Measurements from ENCODE around the gene PLXDC1.

The PLXDC1 gene

DNA sequence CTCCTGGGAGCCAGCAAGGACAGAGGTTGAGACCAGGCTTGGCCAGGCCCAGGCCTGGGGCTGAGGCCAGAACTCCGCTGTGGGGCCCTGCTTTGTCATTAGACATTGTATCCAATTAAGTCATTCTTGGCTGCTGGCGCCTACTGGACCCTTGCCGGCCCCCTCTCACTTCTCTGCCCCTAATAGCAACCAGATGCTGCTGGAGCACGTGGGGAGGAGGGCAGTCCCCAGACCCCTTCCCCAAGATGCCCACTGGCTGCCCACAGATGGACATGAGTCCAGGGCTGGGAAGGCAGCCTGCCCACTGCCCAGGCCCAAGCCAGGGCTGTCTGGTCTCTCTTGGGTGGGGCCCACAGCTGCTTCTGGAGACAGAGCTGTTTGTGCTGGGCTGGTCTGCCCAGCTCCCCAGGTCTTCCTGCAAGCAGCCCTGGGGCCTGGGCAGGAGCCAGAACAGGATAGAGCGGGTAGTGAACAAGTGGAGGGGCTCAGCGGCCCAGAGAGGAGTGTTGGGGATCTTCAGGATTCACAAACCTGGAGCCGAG, 7.8 kb downstream of the PLXDC1 start:
- H3K27ac ChIP-seq (ENCODE audit: low read length), result no peak overlapping the region
- no peak overlapping the region for H3K9ac ChIP-seq (ENCODE audit: low read length)
- no peaks in the 10 kb centered on the region for H4K20me1 ChIP-seq (ENCODE audit: insufficient read depth, low read length)
- peaks cover 9% of the 10 kb centered on the region for H3K4me1 ChIP-seq (ENCODE audit: low read length)
- H2AFZ ChIP-seq (ENCODE audit: low read depth, low read length), result no peak overlapping the region
- H3K79me2 ChIP-seq (ENCODE audit: low read length), result no peaks in the 10 kb centered on the region
- H3K4me3 ChIP-seq (ENCODE audit: low read length), result no peak overlapping the region
- H3K4me2 ChIP-seq (ENCODE audit: low read length), result no peak overlapping the region
- H3K9me3 ChIP-seq (ENCODE audit: insufficient read depth, low read length), result no peaks in the 10 kb centered on the region
- no peak for TF ChIP-seq EZH2phosphoT487 (IDR thresholded peaks at IDR 0.05; ENCODE audit: low read depth)
- TF ChIP-seq, protein P1, sequence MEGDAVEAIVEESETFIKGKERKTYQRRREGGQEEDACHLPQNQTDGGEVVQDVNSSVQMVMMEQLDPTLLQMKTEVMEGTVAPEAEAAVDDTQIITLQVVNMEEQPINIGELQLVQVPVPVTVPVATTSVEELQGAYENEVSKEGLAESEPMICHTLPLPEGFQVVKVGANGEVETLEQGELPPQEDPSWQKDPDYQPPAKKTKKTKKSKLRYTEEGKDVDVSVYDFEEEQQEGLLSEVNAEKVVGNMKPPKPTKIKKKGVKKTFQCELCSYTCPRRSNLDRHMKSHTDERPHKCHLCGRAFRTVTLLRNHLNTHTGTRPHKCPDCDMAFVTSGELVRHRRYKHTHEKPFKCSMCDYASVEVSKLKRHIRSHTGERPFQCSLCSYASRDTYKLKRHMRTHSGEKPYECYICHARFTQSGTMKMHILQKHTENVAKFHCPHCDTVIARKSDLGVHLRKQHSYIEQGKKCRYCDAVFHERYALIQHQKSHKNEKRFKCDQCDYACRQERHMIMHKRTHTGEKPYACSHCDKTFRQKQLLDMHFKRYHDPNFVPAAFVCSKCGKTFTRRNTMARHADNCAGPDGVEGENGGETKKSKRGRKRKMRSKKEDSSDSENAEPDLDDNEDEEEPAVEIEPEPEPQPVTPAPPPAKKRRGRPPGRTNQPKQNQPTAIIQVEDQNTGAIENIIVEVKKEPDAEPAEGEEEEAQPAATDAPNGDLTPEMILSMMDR (IDR thresholded peaks at IDR 0.05; ENCODE audit: low read depth, low read length), result no peak
- peaks cover 15% of the 10 kb centered on the region; the same call in 1 of the 2 replicates for H3K27me3 ChIP-seq (ENCODE audit: low read depth, low read length)
- no peaks in the 10 kb centered on the region for H3K36me3 ChIP-seq (replicated peaks; ENCODE audit: low read depth, low read length)

DNA sequence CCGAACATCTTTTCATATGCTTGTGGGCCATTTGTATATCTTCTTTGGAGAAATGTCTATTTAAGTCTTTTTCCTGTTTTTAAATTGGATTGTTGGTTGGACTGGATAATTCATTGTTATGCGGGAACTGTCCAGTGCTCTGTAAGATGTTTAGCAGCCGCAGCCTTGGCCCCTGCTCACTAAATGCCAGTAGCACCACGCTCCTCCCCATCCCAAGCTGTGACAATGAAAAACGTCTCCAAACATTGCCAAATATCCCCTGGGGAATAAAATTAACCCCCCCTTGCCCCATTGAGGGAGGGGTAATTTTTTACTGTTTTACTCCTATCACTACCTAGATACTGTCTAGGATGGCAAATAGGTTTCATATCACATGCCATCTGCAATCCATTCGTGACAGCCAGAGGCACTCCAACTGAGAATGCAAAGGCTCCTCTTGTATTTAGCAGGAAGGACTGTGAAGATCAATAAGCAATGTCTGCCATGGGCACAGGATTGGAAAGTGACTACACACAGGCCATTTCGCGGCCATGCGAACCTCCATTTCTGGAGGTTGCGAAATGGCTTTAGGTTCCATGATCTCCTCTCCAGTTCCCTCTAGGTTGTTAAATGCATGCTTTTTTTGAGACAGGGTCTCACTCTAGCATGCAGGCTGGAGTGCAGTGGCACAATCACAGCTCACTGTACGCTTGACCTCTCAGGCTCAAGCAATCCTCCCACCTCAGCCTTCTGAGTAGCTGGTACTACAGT, 9.3 kb downstream of the PLXDC1 start:
- H2AFZ ChIP-seq (ENCODE audit: low read depth, low read length), result no peak overlapping the region
- no peak overlapping the region for H3K4me2 ChIP-seq (ENCODE audit: low read length)
- no peaks in the 10 kb centered on the region for H3K9me3 ChIP-seq (ENCODE audit: insufficient read depth, low read length)
- TF ChIP-seq, protein P1 (IDR thresholded peaks at IDR 0.05; ENCODE audit: low read depth, low read length), result no peak
- no peak for TF ChIP-seq EZH2phosphoT487 (IDR thresholded peaks at IDR 0.05; ENCODE audit: low read depth)
- H3K9ac ChIP-seq (ENCODE audit: low read length), result no peak overlapping the region
- peaks cover 9% of the 10 kb centered on the region for H3K4me1 ChIP-seq (ENCODE audit: low read length)
- H3K27me3 ChIP-seq (ENCODE audit: low read depth, low read length), result 0 out of 2 replicates have a peak, but pooled peaks cover 8% of the 10 kb centered on the region
- no peaks in the 10 kb centered on the region for H4K20me1 ChIP-seq (ENCODE audit: insufficient read depth, low read length)
- H3K36me3 ChIP-seq (replicated peaks; ENCODE audit: low read depth, low read length), result no peaks in the 10 kb centered on the region
- no peak overlapping the region for H3K4me3 ChIP-seq (ENCODE audit: low read length)
- no peaks in the 10 kb centered on the region for H3K79me2 ChIP-seq (ENCODE audit: low read length)
- H3K27ac ChIP-seq (ENCODE audit: low read length), result no peak overlapping the region

DNA sequence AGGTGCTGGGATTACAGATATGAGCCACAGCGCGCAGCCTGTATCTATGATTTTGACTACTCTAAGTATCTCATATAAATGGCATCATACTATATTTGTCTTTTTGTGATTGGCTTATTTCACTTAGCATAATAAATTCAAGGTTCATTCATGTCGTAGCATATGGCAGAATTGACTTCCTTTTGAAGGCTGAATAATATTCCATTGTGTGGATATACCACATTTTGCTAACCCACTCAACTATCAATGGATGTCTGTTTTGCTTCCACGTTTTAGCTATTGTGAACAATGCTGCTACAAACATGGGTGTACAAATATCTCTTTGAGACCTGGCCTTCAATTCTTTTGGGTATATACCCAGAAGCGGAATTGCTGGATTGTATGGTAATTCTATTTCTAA, 10.1 kb downstream of the PLXDC1 start:
- Histone ChIP-seq H4K20me1 (ENCODE audit: insufficient read depth, low read length) (no peaks in the 10 kb centered on the region), H3K9ac (ENCODE audit: low read length) (no peak overlapping the region), H3K36me3 (replicated peaks; ENCODE audit: low read depth, low read length) (no peaks in the 10 kb centered on the region), H3K27me3 (ENCODE audit: low read depth, low read length) (peaks cover 15% of the 10 kb centered on the region; the same call in 1 of the 2 replicates), H3K27ac (ENCODE audit: low read length) (no peak overlapping the region), H3K4me3 (ENCODE audit: low read length) (no peak overlapping the region), H3K4me2 (ENCODE audit: low read length) (no peak overlapping the region), H3K4me1 (ENCODE audit: low read length) (peaks cover 9% of the 10 kb centered on the region), H3K79me2 (ENCODE audit: low read length) (no peaks in the 10 kb centered on the region), H2AFZ (ENCODE audit: low read depth, low read length) (no peak overlapping the region), H3K9me3 (ENCODE audit: insufficient read depth, low read length) (no peaks in the 10 kb centered on the region)
- TF ChIP-seq, protein P1 (IDR thresholded peaks at IDR 0.05; ENCODE audit: low read depth, low read length), result no peak
- TF ChIP-seq EZH2phosphoT487 (IDR thresholded peaks at IDR 0.05; ENCODE audit: low read depth), result no peak

DNA sequence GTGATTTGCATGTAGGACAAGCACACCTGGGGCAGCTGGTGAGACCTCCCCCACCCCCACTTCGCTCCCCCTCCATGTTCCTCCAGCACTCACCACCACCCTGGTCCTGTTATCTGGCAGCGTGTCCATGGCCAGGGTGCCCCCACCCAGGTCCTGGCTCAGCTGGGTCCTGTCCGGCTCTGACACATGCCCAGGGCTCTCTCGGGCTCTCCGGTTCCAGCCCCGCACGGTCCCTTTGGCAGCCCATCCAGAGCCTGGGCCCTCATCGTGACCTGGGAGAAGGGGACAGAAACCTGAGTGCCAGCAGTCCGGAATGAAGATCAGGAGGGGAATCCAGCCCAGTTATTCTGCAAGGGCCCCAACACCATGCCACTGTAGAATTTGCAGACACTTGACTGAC, 11.9 kb downstream of the PLXDC1 start:
- no peak for TF ChIP-seq EZH2phosphoT487 (IDR thresholded peaks at IDR 0.05; ENCODE audit: low read depth)
- Histone ChIP-seq H3K79me2 (ENCODE audit: low read length) (no peaks in the 10 kb centered on the region), H2AFZ (ENCODE audit: low read depth, low read length) (no peak overlapping the region), H3K4me3 (ENCODE audit: low read length) (no peak overlapping the region), H3K4me2 (ENCODE audit: low read length) (no peak overlapping the region), H3K9me3 (ENCODE audit: insufficient read depth, low read length) (no peaks in the 10 kb centered on the region), H4K20me1 (ENCODE audit: insufficient read depth, low read length) (no peaks in the 10 kb centered on the region), H3K9ac (ENCODE audit: low read length) (no peak overlapping the region), H3K4me1 (ENCODE audit: low read length) (peaks cover 9% of the 10 kb centered on the region), H3K27me3 (ENCODE audit: low read depth, low read length) (peaks cover 13% of the 10 kb centered on the region; the same call in 1 of the 2 replicates), H3K27ac (ENCODE audit: low read length) (no peak overlapping the region), H3K36me3 (replicated peaks; ENCODE audit: low read depth, low read length) (no peaks in the 10 kb centered on the region)
